ENCODE data around the gene FOSL2. TPM values are rescaled to one million over a fixed set of nuclear protein-coding genes. Genes with fewer than 3 reads are reported as not detected.

Gene FOSL2
- total RNA-seq, 1 donor from 2014 or later, result 2.7 TPM

DNA sequence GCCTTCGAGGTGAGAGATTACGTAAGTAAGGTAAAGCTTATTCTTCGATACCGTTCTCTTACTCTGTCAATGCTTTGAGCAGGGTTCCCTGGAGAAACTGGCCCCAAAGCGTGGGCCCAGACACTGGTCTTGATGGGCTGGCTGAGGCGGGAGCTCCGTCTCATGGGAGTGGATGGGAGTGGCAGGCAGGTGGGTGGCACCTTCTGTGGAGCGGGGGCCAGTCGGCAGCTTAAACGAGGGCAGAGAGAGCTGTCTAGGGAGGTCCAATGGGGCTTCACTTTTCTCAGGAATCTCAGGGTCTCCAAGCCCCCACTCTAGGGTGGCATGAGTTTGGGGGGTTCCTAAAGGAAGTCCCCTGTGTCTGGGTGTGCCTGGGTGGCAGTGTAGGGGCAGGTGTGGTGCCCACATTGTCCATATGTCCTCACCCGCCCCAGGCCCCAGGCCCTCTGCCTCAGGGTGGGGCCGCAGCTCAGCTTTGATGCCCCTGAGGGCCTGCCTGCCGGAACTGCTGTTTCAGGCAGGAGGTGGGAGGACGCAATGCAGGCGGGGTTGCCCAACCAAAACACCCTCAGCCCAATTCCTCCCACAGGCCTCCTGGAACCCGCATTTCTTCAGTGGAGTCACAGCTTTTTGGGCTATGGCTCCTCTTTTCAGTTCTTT is 32.5 kb upstream of the FOSL2 start:
- ATAC-seq (ENCODE audit: low read depth) (no peak), DNase-seq (no peak)
- no peak overlapping the region for H3K4me3 Mint-ChIP-seq
- peaks cover 22% of the 10 kb centered on the region for H3K4me1 Mint-ChIP-seq
- H3K27me3 Mint-ChIP-seq, result no peaks in the 10 kb centered on the region
- no peaks in the 10 kb centered on the region for H3K36me3 Mint-ChIP-seq (ENCODE audit: low read depth)
- ChIA-PET POLR2A (no interaction called here), CTCF (no interaction called here)
- H3K9me3 Mint-ChIP-seq, result no peaks in the 10 kb centered on the region
- H3K27ac Mint-ChIP-seq, result no peak overlapping the region
- TF ChIP-seq, protein P1, sequence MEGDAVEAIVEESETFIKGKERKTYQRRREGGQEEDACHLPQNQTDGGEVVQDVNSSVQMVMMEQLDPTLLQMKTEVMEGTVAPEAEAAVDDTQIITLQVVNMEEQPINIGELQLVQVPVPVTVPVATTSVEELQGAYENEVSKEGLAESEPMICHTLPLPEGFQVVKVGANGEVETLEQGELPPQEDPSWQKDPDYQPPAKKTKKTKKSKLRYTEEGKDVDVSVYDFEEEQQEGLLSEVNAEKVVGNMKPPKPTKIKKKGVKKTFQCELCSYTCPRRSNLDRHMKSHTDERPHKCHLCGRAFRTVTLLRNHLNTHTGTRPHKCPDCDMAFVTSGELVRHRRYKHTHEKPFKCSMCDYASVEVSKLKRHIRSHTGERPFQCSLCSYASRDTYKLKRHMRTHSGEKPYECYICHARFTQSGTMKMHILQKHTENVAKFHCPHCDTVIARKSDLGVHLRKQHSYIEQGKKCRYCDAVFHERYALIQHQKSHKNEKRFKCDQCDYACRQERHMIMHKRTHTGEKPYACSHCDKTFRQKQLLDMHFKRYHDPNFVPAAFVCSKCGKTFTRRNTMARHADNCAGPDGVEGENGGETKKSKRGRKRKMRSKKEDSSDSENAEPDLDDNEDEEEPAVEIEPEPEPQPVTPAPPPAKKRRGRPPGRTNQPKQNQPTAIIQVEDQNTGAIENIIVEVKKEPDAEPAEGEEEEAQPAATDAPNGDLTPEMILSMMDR (IDR thresholded peaks at IDR 0.05), result no peak
- intact Hi-C loops (cut with micrococcal nuclease), result no loop called here

DNA sequence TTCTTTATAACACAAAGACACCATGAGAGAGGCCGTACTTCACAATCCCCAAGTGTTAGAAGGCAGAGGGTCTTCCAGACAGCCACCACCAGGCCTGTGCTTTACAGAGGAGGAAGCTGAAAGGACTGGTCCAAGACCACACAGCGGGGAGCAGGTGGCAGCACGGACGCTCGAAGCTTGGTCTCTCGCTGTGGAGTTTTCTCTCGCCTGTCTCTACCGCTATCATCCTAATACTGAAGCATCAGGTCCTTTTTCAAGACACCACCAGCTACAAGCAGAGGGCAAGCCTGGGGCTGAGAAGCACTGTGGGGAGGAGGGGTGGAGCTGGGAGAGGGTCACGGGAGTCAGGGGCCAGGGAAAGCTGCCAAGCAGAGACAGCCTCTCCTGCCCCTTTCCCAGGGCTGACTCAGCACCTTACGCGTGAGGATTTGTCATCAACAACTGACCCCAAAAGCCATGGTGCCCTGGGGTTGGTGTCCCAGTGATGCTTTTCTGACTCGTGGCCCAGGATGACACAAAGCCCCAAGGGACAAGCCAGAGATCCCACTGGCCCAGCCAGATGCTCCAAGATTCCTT is 31.9 kb upstream of the FOSL2 start:
- ChIA-PET POLR2A (no interaction called here), CTCF (no interaction called here)
- H3K27me3 Mint-ChIP-seq, result no peaks in the 10 kb centered on the region
- no peak overlapping the region for H3K27ac Mint-ChIP-seq
- peaks cover 22% of the 10 kb centered on the region for H3K4me1 Mint-ChIP-seq
- no peaks in the 10 kb centered on the region for H3K36me3 Mint-ChIP-seq (ENCODE audit: low read depth)
- TF ChIP-seq, protein P1 (IDR thresholded peaks at IDR 0.05), result no peak
- no peak overlapping the region for H3K4me3 Mint-ChIP-seq
- DNase-seq, result no peak
- no peak for ATAC-seq (ENCODE audit: low read depth)
- H3K9me3 Mint-ChIP-seq, result no peaks in the 10 kb centered on the region
- intact Hi-C loops (cut with micrococcal nuclease), result no loop called here

DNA sequence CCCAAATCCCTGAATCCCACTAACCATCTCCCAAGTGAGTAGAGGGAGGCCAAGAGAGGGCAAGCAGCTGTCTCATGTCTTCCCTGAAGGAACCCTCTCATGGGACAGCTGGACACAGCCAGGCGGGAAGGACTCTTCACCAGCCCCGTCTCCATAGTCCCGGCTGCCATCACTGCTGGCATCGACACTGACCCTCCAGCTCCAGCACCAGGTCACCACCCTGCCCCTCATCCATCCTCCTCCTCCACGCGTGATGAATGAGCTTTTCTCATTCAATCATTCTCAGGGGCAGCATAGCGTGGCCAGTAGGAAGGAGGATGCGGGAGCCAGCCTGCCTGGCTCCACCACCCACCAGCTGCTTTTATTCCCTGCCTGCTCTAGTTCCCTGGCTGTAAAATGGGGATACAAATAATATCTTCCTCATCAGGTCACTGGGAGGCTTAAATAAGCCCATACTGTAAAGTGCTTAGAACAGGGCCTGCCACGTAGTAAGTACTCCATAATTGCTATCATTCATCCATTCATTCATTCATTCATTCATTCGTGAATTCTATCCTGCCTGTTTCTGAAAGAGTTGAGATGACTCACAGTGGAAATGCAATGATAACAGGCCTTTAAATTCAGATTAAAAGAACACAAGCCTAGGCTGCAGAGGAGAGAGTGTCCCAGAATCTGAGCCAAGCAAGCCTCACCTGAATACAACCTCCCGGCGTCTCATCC is 30.5 kb upstream of the FOSL2 start:
- H3K4me3 Mint-ChIP-seq, result no peak overlapping the region
- ChIA-PET CTCF (no interaction called here), POLR2A (no interaction called here)
- DNase-seq, result no peak
- TF ChIP-seq, protein P1 (IDR thresholded peaks at IDR 0.05), result no peak
- no peaks in the 10 kb centered on the region for H3K9me3 Mint-ChIP-seq
- H3K27ac Mint-ChIP-seq, result no peak overlapping the region
- H3K4me1 Mint-ChIP-seq, result peaks cover 25% of the 10 kb centered on the region
- no peak for ATAC-seq (ENCODE audit: low read depth)
- no peaks in the 10 kb centered on the region for H3K36me3 Mint-ChIP-seq (ENCODE audit: low read depth)
- H3K27me3 Mint-ChIP-seq, result peaks cover 1% of the 10 kb centered on the region
- intact Hi-C loops (cut with micrococcal nuclease), result no loop called here

DNA sequence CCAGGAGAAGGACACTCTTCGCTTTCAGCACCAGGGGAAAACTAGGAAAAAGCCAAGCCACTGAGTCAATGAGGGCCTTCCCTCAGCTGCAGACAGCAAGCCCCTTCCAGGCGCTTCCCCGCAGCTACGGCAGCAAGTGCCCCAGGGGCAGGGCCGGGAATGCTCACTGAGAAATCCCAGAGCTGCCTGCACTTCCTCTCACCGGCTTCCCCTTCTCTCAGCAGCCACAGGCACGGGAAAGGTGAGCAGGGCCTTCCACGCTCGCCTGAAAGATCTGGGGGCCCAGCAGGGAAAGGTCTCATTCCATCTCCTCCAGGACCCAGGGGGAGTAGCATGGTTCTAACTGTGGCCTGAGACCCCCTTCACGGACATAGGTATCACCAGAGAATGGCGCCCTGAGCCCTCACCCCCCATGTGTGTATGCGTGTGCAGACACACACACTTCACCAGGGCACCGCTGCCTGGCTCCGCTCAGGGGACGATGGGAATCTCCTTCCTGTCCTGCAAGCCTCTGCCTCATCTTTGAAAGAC is 29.6 kb upstream of the FOSL2 start:
- no peak overlapping the region for H3K4me3 Mint-ChIP-seq
- intact Hi-C loops (cut with micrococcal nuclease), result no loop called here
- no peaks in the 10 kb centered on the region for H3K36me3 Mint-ChIP-seq (ENCODE audit: low read depth)
- DNase-seq (no peak), ATAC-seq (ENCODE audit: low read depth) (no peak)
- peaks cover 25% of the 10 kb centered on the region for H3K4me1 Mint-ChIP-seq
- ChIA-PET CTCF (no interaction called here), POLR2A (no interaction called here)
- H3K27ac Mint-ChIP-seq, result no peak overlapping the region
- TF ChIP-seq, protein P1 (IDR thresholded peaks at IDR 0.05), result no peak
- no peaks in the 10 kb centered on the region for H3K9me3 Mint-ChIP-seq
- H3K27me3 Mint-ChIP-seq, result peaks cover 1% of the 10 kb centered on the region

DNA sequence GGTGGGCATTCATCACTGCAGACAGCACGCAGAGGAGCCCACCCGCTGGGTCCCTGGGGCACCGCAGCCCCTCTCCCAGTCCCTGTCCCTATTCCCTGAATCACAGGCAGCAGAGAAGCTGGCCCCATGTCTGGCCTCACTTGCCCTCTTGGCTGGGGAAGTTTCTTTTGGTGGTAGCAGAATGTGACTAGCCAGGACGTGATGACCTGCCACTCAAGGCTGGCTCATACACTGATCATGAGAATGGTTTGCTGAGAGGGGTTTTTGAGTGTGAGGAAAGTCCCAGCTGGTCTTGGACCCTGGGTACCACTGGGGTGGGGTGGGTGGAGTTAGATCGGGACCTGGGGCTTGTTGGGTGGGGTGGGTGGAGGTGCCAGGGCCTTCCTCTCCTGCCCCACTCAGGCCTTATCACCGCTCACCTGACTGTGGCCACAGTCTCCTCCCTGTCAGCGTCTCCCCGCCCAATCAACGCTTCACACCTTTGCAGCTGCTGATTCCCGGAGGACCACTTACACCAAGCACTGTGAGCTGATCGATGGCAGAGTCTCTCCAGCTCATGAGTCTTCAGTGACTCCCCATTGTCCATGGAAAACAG is 28.9 kb upstream of the FOSL2 start:
- peaks cover 22% of the 10 kb centered on the region for H3K4me1 Mint-ChIP-seq
- TF ChIP-seq, protein P1 (IDR thresholded peaks at IDR 0.05), result no peak
- no peaks in the 10 kb centered on the region for H3K36me3 Mint-ChIP-seq (ENCODE audit: low read depth)
- POLR2A ChIA-PET, result interaction anchor here (0.6 kb wide), 1 partner anchor 652 kb away, joined by 3 read pairs; no protein-coding TSS in a partner anchor
- H3K4me3 Mint-ChIP-seq, result no peak overlapping the region
- peaks cover 3% of the 10 kb centered on the region for H3K27me3 Mint-ChIP-seq
- CTCF ChIA-PET, result no interaction called here
- intact Hi-C loops (cut with micrococcal nuclease), result no loop called here
- no peak overlapping the region for H3K27ac Mint-ChIP-seq
- DNase-seq (no peak), ATAC-seq (ENCODE audit: low read depth) (no peak)
- no peaks in the 10 kb centered on the region for H3K9me3 Mint-ChIP-seq

Data from activated B cell treated with CpG ODN at 0.5 μM for 24 hours (primary cell).